ENCODE measurements around the gene LGR5.
A peak's percentile ranks its signal among the peaks of the same experiment; 100 is the strongest.

Gene LGR5

GRCh38 chr12:71440345-71440762, 756 bp downstream of the LGR5 start:
- peak; percentile 16 for DNase-seq

DNA sequence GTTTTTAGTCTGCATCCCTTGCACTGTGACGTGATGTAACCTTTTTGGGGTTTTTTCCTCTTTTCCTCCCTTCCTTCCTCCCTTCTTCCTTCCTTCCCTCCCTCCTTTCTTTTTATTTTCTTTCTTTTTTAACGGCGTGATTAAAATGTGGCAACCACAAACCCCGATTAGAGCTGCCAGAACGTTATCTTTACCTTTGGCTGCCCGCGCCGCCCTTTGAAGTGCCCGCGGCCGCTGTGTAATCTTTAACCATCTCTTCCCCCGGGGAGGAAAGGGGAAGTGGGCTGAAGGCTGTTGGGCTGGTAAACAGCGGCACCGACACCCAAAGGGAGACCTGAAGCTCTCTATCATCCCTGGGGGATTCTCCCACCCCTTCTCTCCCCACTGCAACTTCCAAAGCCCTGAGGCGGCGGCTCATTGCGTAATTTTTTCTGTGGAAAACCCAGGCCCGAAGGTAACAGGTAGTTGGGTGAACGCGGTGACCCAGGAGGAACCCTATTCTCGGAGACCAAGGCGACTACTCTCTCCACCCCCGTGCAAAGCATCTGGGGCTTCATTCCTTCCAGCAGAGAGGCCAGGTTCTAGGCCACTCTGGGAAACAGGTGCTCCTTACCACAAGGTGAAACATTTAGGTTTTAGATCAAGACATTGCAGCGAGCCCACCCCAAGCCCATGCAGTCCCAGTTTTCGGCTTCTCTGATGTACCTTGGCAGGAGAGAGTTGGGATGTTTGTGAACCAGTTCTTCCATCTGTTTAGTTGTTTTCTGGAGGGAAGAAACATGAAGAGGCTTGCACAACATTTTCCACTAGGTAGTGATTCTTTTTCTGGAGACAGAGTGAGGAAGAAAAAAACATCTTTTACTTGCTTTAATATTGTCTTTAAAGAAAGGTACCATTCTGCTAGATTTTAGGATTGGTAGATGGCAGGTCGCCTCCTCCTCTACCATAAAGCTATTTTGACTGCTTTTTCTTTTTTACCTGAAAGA, 1.5 kb downstream of the LGR5 start:
- DNase-seq: no peak

DNA sequence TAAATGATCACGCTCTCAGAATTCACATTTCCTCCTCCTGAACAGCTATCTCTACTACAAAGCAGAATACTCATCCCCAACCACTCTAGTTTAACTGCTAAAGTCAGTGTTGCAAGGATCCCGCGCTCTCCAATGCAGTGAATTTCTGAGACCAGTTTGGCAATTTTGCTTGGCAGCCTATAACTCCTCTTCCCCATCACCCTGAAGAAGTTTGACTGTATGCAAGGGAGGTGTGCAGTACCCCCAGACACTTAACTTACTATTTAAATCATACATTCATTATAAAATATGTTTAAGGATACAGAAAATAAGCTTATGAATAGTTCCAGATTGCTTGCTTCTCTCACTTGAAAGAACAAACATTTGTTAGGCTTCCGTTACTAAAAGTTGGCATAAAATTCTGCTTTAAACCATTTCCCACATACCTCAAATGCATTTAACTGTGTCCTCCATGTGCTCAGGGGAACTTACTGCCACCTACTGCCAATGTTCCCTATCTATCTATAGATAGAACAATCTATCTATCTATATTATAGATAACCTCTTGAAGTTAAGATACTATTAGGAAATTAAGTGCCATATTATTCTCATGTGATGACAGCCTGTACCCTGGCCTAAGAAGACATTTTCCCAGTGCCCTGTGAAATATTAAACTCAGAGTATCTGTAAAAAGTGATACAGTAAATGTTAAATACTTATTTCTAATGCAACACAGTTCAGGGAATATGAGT, 2.4 kb downstream of the LGR5 start:
- DNase-seq: no peak

DNA sequence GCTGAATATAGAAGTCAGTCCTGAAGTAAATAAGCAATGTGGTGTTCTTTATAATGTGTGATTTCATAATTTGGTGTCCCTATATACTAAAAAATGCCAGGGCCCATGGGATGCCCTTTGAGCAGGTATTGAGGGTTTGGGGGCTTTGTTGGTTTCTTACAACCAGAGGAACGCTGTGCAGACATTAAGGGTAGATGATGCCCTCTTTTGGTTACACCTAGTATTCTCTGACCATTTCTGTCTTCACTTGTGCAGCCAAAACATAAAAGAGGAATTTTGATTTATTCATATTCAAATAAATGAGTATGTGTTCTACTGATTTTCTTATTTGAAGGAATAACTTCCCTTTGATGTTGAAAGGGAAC, 3.0 kb downstream of the LGR5 start:
- no peak for DNase-seq

DNA sequence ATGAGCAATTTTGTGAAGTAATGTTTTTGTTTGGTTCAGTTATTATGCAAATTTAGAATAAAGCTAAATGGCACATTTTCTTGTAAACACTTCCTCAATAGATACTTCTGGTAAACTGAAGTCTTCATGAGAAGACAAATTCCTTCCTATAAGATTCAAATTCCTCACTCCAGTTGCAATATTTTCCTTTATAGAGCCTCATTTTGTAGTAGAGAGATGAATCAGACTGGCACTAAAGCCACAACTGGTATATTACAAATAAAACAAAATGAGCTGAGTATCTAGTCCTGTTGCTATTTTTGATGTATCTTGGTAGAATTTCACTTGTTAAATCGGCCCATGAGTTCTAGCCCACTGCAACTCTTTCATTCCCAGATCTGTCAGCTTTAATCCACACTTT, 5.5 kb downstream of the LGR5 start:
- DNase-seq: no peak

GRCh38 chr12:71447691-71448132, 8.1 kb downstream of the LGR5 start:
- no peak for DNase-seq

DNA sequence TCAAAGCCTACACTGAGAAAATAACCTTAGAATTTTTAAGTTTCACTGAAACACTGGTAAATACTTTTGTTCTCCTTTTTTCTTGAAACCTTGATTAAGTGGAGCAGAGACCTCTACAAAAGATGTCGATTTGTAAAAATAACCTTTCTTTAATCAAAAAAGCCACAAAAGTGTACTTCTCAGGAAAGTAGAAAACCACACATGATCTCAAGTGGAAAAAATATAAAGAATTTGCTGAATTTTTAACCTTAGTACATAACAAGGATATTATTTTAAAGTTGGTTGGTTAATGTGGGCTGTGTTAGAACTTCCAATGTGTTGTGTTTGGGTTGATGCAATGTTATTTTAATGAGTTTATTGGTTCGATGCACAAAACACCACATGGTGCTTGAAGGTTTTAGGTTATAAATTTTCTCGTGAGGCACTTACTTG, 8.6 kb downstream of the LGR5 start:
- DNase-seq: no peak

GRCh38 chr12:71449373-71450070, 9.9 kb downstream of the LGR5 start:
- no peak for DNase-seq

GRCh38 chr12:71452006-71452405, 12.4 kb downstream of the LGR5 start:
- no peak for DNase-seq

DNA sequence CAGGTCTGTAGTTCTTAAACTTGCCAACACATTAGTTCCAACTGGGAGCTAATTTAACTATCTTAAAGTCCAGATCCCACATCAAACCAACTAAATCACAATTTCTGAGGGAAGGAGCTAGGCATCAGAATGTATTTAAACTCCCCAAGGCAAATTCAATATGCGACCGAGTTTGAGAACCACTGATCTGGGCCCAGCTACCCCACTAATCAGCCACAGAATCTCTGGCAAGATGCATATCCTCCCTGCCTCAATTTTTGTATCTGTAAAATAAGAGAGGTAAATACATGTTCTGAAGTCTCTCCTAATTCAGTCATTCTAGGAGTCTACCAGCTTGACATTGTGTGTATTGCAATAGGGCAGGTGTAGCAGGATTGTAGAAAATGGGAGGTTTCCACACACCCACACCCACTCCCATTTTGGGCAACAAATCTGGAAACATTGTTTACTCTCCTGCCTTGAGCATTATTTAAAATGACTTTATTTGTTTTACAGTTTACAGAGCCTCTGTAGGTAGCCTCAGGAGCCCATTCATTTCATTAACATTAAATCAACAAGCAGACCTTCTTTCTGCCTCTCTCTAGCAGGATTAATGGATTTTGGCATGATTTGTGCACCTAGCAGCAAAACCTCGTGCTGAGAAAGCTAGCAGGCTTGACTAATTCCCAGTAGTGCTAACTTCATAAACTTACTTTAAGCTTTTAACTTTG, 15.6 kb downstream of the LGR5 start:
- no peak for DNase-seq

DNA sequence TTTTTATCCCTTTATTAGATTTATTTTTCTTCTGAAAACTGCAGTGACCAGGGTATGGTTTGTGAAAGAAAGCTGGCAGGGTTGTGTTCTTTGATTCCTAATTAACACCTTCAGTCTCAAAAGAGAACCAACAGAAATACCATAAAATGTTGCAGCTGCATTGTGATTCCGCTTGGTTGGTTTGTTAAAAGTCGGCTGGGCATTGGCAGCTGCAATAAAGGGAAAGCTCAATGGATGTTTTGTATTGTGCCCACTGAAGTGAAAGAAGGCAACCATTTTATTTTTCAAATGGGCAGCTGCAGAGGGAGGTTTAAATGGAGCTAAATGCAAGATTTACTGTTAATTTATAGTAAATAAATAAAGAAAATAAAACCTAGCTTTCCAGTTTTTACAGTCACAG, 16.7 kb downstream of the LGR5 start:
- DNase-seq: no peak

- no peak for DNase-seq
These were observed 17.4 kb downstream of the LGR5 start for GRCh38 chr12:71456990-71457389.

GRCh38 chr12:71460318-71460717, 20.7 kb downstream of the LGR5 start:
- DNase-seq: no peak

GRCh38 chr12:71460850-71461609, 21.4 kb downstream of the LGR5 start:
- DNase-seq: no peak

- no peak for DNase-seq
These were observed 22.3 kb downstream of the LGR5 start for GRCh38 chr12:71461787-71462328.

DNA sequence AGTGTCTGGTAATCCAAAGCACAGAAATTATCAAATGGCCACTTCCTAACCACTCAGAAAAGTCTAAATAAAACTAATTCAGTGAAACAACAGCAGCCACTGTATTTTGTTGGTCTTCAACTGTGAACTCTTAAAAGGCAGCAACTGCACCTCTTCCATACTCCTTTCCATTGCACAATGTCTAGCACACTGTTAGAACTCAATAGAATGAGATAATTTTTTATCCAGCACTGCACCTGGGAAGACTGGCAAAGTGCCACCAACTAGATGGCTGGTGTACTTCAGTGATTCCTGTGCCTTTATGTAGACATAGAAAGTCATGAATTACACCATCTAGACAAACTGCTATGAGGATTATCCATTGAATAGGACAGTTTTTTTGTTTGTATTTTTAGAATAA, 26.2 kb downstream of the LGR5 start:
- no peak for DNase-seq

DNA sequence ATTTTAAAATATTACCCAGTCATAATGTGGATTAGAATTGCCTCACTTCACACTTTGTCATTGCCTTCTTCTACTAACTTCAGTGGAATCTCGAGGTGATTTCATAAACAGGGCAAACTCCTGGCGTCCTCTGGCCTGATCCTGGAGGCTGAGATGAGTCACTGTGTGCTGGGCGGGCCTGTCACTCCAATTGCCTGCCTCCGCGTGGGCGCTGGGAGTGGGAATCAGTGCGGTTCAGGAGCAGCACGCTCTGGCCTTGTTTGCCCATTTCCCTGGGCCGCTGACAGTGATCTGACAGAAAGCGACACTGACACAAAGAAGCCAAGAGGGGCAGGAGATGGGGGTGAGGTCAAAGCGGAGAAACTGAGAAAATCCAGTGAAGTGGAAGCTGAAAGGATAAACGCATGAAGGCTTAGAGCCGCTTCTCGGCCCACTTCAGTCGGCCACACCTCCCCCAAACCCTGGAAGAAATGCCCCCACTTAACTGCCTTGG, 29.7 kb downstream of the LGR5 start:
- DNase-seq: peak; percentile 76

DNA sequence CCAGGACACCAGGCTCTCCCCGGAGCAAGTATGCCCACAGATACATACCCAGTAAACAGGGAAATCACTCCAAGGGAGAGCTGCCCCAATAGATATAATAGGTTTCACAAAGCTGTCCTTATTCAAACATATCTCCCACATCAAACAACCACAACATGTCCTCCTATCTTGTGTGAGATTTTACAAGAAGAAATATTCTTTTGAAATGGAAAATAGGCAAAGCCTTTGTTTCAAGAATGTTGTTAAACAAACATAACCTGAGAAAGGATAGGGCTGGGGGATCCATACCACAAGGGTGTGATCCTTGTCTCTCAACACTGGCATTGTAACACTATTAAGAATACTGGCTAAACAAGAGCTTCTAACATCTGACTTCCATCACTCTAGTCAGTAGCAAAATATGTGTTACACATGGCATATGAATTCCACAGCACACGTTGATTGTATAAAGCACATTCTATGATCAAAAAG, 32.9 kb downstream of the LGR5 start:
- peak; percentile 55 for DNase-seq

DNA sequence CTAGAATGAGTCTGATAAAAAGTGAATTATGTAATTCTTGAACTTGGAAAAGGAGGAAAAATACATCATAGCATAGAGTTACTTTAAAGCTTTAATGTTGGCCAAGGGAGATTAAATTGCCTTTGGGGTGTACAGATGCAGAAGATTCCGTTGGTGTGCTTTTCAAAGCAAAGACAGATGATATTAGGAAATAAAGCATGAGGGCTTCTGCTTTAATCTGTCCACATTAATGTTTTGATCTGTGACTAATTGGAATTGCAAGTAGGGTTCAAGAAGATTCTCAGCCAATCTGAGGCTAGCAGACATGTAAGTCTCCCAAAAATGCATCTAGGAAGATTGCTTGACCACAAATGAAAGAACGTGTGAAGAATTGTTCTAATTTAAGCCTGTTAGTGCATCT, 35.2 kb downstream of the LGR5 start:
- DNase-seq: no peak

GRCh38 chr12:71475280-71475679, 35.7 kb downstream of the LGR5 start:
- peak; percentile 15 for DNase-seq

DNA sequence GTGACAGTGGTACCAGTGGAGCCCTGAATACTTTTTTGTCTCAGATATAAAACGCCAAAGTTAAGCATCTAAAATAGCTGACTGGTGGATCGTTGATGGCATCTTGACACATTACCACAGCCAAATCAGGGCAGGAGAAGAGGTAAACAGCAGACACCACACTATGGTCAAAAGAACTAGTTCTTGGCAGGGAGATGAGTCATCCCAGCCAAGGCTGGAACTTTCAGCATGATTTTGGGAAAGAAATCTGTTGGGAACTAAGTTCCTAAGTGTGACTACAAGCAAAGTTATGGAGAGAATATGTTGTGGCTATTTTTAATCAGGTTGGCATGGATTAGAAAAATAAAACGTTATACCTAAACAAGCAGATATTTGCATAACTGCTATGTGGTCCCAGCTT, 36.9 kb downstream of the LGR5 start:
- DNase-seq: peak; percentile 92
